Posterior vena cava (tissue), 2 donors: ENCODE data around the gene TLCD3B. TPM values are rescaled to one million over a fixed set of nuclear protein-coding genes. Genes with fewer than 3 reads are reported as not detected.
"Not testable (repeated sequence)": the region's sequence is repeated elsewhere in the genome, so short reads cannot be mapped to it uniquely, and the experiment has no call there.

Source experiments
- DNase-seq: peaks from one replicate; pipeline ENCODE4 v3.0.0-alpha.2; 2020; ENCODE audit warnings: low spot score
- intact Hi-C, 2 donors: fragments of 100-400 bp; cut with DNase I; formaldehyde crosslinking; loops; one replicate each; pipeline versions ENCODE4 v1.14.1 to v1.14.2; 2022 to 2023
- total RNA-seq, 2 donors: library from RNA; stranded (reverse); fragmentation: NEBNext Ultra II Directional; extraction: Animal tissue kit (Norgen Biotek cat#: 25700); gene quantifications; one replicate each; pipeline ENCODE4 v1.2.1, GENCODE V29; 2021
- donor health status: DM: yes; HTN: yes; CAD: no.
- donor health status: DM: yes; HTN: yes; CAD: no.

Gene TLCD3B
- total RNA-seq, 2 donors from 2014 or later = not detected

DNA sequence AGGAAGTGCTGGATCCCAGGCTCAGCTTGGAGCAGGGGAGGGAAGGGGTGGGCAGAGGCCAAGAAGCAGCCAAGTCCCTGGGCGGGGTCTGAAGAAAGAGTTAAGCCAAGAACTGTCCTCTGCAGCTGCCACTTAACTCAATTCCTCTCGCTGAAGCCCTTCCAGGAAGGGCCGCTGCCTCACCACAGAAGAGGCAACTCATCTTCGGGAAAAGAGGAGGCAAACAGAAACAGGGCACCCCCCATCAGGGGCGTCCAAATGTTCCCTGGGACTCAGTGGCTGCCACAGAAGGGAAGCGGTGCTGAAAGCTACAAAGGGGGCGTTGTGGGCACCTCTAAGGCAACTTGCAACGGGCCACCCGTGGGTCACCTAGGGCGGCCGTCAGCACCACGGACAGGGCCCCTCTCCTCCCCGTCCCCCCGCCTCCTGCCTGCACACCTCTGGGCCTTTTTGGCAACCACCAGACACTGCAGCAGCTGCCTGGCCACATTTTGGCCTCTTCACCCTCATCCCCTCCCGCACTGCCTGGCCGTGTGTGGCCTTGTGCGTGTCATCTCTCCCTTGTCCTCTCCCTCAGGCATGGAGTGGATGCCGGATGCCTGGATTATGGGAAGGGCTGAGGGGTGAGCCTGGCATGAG lies 2.5 kb downstream of the TLCD3B start:
- intact Hi-C loops = no loop called here
- no peak for DNase-seq

DNA sequence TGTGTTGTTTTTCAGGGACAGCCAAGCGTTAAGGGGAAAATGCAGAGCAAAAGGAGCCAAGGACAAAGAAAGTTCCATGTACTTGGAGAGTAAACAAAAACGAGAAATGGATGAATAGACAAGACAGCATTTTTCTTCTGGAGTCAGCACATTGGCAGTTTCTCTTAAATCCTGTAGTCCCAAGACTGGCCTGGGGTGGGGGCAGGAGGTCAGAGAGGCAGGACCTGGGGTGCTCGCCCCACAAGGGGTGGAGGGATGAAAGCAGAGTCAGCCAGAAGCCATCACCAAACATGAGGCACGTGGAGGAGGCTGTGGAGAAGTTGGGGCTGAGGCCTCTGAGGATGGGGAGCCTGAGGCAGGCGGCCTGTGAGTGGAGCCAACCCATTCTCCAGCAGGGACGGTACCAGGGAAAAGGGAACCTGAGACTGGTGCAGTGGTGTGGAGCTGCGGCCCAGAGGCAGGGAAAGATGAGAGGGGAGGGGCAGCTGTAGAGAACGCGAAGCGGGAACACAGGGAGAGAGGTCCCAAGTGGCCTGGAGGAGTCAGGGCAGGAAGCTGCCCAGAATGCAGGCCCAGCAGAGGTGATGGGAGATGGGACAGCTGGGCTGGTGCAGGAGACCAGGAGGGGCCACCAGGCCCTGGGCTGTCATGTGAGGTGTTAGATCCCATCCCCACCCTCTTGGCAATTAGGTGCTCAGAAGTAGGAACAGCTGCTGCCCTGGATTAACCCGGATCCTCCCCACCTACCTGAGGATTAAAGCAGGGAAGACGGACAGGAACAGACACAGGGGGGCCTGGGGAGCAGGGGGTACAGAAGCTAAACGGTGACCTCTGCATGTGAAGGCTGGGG lies 3.3 kb downstream of the TLCD3B start:
- intact Hi-C loops = no loop called here
- DNase-seq = no peak

DNA sequence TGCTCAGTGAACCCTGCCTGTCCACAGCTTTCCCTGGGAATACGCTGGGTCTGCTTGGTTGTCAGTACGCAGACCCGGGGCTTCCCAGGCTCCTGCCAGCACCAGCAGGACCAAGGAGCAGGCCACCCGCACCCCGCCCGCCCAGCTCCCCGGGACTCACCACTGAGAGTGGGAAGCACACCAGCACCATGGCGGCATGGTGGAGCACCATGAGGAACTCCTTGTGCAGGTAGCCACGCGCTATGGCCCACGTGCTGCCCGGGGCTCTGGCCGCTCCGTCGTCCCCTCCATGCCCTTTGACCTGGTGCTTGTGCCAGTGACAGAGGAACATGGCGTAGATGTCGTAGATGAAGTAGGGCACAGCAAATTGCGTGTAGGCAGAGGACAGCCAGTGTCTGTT lies 4.6 kb downstream of the TLCD3B start:
- intact Hi-C loops = no loop called here
- DNase-seq = no peak

DNA sequence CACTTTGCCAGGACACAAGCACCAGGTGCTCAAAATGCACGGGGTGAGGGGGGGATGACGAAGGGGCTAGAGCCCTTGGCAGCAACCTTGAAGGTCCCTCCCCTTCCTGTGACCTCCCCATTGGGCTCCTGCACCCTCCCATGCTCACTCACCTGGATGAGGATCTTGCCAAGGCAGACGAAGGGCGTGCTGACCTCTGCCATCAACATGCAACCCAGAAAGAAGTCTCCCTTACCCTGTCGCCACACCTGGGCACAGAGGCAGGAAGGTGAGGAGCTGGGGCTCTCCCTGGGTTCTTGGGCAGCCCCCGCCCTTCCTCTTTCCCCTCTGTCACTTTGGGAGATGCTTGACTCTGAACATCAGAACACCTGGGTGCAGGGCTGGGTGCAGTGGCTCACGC lies 5.5 kb downstream of the TLCD3B start:
- intact Hi-C loops = no loop called here
- no peak for DNase-seq

DNA sequence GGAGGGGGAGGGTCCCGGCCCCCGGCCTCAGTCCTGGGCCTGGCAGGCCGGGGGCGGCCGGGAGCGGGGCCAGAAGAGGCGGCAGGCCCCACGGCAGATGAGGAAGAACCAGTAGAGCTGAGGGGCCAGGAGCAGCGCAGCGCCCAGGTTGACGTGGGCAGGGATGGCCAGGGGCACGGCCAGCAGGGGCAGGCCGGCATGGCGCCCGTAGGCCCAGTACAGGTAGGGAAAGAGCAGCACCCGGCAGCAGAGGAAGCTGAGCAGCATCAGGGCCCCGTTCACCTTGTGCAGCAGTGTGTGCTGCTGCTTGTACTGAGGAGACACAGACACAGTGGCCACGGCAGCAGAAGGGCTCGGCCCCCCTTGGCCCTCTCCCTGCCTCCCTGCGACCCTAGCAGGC lies 5.9 kb downstream of the TLCD3B start:
- no peak for DNase-seq
- intact Hi-C loops = no loop called here

DNA sequence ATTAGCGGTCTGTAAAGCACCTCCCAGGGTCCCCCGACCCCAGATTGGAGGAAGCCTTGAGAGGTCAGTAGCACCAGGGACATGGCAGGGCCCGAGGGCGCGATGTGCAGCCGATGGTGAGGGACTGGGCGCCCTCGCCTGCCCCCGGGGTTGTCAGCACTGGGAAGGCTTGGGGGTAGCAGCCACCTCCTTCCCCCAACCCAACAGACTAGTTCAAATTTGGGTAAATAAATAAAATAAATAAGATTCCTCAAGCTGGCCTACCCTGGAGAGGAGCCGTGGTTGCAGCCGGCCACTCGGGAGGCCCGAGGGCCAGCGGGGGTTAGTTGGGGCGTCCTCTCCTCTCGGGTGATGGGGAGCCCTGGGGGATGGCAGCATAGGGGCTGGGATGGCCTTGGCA lies 6.6 kb downstream of the TLCD3B start:
- intact Hi-C loops = loop anchor here in 1 of 2 donors (5.0 kb wide), 1 partner anchor 327 kb away; no protein-coding TSS in a partner anchor
- DNase-seq = no peak

DNA sequence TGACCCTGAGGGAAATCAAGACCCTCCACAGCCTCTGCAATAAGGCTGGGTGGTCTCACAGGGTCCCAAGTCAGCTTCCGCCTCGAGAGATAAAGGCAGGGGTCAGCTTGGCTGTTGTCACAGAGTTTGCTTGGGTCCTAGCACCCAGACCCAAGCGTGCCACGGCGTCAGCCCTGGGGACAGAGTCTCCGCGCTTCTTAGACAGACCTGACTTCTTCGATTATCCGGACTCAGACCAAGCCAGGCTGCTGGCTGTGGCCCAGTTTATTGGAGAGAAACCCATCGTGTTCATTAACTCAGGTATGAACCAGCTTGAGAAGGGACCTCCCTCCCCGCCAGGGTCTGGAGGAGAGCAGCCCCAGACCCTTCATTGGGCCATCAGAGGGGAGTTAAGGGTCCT lies 7.5 kb downstream of the TLCD3B start:
- intact Hi-C loops = loop anchor here in 1 of 2 donors (5.0 kb wide), 1 partner anchor 326 kb away; no protein-coding TSS in a partner anchor

DNA sequence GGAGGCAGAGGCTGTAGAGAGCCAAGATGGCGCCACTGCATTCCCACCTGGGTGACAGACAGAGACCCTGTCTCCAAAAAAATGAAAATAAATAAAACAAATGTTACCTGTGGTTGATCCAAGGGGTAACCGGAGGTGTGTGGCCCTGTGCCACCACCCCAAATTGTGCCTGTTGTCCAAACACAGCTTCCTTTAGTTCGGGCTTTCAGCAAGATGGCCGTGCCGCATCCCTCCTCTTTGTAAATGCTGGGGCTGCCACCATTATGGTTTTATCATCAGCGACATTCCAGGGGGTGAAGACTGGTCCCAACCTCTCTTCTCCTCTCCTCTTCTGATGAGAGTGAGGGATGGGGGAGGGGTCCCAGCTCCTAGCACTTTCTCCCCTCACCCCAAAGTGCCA lies 8.2 kb downstream of the TLCD3B start, which contains the start of gene C16orf92:
TSS of gene C16orf92 (plus strand) at position 312 of the 400 bp plus-strand sequence. CDS start 143 bp downstream, outside the sequence.
- intact Hi-C loops = loop anchor here in 1 of 2 donors (5.0 kb wide), 1 partner anchor 326 kb away; no protein-coding TSS in a partner anchor

More for the DNA sequence above, 7.5 kb downstream of the TLCD3B start:
- no peak for DNase-seq

DNA sequence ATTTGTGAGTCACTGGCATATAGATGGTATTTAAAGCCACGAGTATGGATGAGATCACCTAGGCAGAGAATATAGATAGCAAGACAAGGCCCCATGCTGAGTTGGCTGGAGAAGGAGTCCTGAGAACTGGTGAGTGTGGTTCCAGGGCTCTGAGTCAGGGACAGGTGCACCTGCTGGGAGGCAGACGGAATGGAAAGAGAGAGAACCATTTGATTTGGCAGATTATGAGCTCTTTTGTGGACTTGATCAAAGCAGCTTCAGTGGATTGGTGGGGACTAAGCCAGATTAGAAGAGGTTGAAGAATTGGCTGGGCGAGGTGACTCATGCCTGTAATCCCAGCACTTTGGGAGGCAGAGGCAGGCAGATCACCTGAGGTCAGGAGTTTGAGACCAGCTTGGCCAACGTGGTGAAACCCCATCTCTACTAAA lies 12.3 kb downstream of the TLCD3B start:
- intact Hi-C loops = loop anchor here in 1 of 2 donors (5.0 kb wide), 1 partner anchor 321 kb away; no protein-coding TSS in a partner anchor
- no peak for DNase-seq

More for the DNA sequence above, 8.2 kb downstream of the TLCD3B start, which contains the start of gene C16orf92:
- DNase-seq = no peak

DNA sequence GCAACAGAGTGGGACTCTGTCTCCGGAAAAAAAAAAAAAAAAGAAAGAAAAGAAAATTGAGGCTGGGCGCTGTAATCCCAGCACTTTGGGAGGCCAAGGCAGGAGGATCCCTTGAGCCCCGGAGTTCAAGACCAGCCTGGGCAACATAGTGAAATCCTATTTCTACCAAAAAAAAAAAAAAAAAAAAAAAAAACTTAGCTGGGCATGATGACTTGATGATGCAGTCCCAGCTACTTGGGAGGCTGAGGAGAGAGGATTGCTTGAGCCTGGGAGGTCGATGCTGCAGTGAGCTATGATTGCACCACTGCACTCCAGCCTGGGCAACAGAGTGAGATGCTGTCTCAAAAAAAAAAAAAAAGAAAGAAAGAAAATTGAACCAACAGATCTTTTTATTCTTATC lies 13.1 kb downstream of the TLCD3B start:
- intact Hi-C loops = loop anchor here in 1 of 2 donors (5.0 kb wide), 1 partner anchor 321 kb away; no protein-coding TSS in a partner anchor
- DNase-seq = not testable (repeated sequence)

DNA sequence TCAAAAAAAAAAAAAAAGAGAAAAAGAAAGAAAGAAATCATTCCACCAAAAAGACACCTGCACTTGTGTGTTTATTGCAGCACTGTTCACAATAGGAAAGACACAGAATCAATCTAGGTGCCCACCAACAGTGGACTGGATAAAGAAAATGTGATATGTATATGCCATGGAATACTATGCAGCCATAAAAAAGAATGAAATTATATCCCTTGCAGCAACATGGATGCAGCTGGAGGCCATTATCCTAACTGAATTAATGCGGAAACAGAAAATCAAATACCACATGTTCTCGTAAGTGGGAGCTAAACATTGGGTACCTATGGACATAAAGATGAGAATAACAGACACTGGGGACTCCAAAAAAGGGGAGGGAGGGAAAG lies 13.8 kb downstream of the TLCD3B start:
- no peak for DNase-seq

DNA sequence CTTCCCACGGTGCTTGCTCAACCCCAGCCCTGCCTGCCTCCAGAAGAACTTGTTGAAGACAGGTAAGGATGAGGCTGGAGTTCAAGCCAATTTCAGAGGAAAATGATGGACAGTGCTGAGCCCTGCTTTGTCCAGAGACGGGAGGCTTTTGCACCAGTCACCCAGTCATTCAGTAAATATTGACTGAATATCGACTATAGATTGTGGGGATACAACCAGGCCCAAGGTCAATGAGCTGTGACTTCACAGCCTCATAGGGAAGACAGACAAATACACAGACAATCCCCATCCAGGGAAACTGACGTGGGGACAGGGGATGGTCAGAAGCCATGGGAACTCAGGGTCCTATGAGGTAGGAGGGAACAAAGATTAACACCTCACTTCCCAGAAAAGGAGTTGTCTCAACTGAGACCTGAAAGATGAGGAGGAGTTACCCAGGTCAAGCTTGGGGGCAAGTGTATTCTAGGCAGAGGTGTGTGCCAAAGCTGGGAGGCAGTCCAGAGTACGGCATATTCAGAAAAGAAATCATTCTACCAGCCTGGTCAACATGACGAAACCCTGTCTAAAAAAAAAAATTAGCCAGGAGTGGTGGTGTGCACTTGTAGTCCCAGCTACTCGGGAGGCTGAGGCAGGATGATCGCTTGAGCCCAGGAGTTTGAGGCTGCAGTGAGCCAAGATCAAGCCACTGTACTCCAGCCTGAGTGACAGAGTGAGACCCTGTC lies 14.4 kb downstream of the TLCD3B start:
- intact Hi-C loops = loop anchor here in 1 of 2 donors (5.0 kb wide), 1 partner anchor 319 kb away; no protein-coding TSS in a partner anchor
- no peak for DNase-seq

More for the DNA sequence above, 13.8 kb downstream of the TLCD3B start:
- intact Hi-C loops = loop anchor here in 1 of 2 donors (5.0 kb wide), 1 partner anchor 320 kb away; no protein-coding TSS in a partner anchor

DNA sequence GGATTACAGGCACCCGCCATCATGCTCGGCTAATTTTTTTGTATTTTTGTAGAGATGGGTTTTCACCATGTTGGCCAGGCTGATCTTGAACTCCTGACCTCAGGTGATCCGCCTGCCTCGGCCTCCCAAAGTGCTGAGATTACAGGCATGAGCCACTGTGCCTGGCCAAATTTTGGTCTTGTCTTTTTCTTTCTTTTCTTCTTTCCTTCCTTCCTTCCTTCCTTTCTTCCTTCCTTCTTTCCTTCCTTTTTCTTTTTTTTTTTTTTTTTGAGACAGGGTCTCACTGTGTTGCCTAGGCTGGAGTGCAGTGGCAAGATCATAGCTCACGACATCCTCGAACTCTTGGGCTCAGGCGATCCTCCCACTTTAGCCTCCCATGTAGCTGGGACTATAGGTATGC lies 15.6 kb downstream of the TLCD3B start:
- intact Hi-C loops = loop anchor here in 1 of 2 donors (5.0 kb wide), 1 partner anchor 318 kb away; no protein-coding TSS in a partner anchor

DNA sequence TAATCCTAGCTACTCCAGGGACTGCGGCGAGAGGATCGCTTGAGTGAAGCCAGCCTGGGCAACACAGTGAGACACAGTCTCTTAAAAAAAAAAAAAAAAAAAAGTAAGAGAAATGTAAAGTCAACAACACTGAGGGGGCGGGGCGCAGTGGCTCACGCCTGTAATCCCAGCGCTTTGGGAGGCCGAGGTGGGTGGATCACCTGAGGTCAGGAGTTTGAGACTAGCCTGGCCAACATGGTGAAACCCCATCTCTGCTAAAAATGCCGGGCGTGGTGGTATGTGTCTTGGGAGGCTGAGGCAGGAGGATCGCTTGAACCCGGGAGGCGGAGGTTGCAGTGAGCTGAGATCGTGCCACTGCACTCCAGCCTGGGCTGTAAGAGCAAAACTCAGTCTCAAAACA lies 18.5 kb downstream of the TLCD3B start:
- intact Hi-C loops, DNase-seq: not testable (repeated sequence)

More for the DNA sequence above, 15.6 kb downstream of the TLCD3B start:
- DNase-seq = not testable (repeated sequence)

DNA sequence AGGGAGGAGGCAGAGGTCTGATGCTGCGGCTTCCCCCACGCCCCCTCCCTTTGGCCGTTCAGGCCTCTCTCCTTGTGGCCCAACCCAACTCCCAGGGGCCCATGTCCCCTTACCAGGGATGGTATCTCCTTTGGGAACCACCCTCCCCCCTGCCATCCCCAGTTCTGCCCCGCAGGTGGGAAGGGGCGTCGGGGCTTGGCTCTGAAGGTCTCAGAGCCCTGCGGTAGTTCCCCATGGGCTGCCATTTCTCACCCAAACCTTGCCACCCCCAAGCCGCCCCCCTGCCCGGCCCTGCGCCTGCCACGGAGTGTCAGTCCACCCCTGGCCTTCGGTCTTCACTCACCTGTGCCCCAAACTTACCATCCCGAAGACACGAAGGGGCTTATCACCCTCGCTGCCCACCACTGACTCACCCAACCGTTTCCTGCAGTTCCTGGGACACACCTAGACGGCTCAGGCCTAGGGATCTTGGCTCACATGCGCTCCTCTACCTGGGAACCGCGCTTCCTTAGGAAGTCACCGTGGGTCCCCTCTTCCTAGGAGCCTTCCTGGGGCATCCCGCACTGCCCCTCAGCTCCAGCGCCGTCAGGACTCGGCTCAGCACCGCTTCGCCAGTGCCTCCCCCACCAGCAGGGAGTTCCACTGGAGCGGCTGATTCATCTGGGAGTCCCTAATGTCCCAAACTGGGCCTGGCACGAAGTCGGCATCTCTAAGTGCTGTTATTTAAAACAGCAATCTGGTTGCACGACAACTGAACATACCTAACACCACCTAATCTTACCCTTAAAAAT lies 19.2 kb downstream of the TLCD3B start:
- DNase-seq = no peak
- intact Hi-C loops = no loop called here

DNA sequence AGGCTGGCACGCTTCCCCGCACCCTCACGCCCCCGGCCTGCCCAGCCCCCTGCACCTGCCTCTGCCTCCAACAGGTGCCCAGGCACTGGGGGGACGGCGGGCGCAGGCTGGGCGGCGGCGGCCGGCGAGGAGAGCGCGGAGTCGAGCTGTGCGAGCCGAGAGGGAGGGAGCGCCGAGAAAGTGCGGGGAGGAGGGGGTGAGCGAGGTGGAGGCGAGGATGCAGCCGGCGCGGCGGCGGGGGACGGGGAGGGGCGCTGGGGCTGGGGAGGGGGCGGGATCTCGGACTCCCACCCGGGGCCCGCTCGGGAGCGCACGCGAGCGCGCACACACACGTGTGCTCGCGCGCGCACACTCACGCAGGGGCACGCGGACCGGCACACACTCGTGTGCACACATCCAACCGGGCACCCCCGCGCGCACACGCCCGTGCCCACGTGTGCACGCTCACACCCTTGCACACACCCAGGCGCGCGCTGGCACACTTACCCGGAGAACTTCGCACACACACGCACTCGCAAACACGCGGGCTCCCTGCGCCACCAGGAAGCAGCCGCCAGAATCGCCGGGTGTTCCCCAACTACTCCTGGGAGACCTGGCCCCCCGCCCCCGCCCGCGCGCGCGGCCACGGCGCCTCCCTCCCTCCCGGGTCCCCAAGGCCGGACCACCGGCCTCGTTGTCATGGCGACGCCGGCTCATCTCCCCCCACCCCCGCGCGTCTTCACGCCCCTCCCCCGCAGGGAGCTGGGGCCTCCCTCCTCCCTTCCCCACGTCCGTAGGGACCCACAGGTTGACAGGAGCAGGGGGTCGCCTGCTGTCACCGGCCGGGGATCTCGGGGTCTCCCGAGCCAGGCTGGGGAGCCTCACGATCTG lies 20.0 kb downstream of the TLCD3B start, which contains the start of gene DOC2A:
TSS of gene DOC2A (minus strand) at position 184 of the 870 bp plus-strand sequence. CDS start 805 bp downstream, outside the sequence.
- DNase-seq = no peak
- intact Hi-C loops = no loop called here
